ENCODE measurements around the gene CNGA3.

- TF ChIP-seq POLR2A (IDR thresholded peaks at IDR 0.05), result no peak
- no peak for TF ChIP-seq CTCF (IDR thresholded peaks at IDR 0.05)
These were observed 36.2 kb upstream of the CNGA3 start for GRCh38 chr2:98310010-98310409.
